Smooth muscle cell of the pulmonary artery (primary cell): Measurements from ENCODE around the gene GPX3. TPM values are rescaled to one million over a fixed set of nuclear protein-coding genes. Genes with fewer than 3 reads are reported as not detected.

Experiments used
- total RNA-seq: library from RNA; depleted of rRNA; stranded (reverse); fragments of >200 nt; gene quantifications from 2 replicates; pipeline ENCODE4 v1.2.3, GENCODE V29; 2014

GPX3 gene
- total RNA-seq: 29.7 and 56.0 TPM in 2 replicates

GRCh38 chr5:151020304-151021110 lies at the start of gene GPX3:
Gene GPX3, plus strand, starts transcription at chr5:151020591. Its CDS starts 64 bp downstream, at chr5:151020655.

Other genes with a start within 250 kb of the GPX3 start
- 105 and 131 TPM in 2 replicates for gene SMIM3, start 241.8 kb upstream of the GPX3 start, total RNA-seq
- 0.13 TPM in 1 of 2 replicates, not detected in the other for gene IRGM, start 174.1 kb upstream of the GPX3 start, total RNA-seq
- gene ZNF300, start 115.6 kb upstream of the GPX3 start, total RNA-seq: 3.3 and 3.9 TPM in 2 replicates
- 98.7 and 159 TPM in 2 replicates for gene TNIP1, start 60.4 kb downstream of the GPX3 start, total RNA-seq
- 390 and 433 TPM in 2 replicates for gene ANXA6, start 137.2 kb downstream of the GPX3 start, total RNA-seq
- 0.65 and 1.0 TPM in 2 replicates for gene CCDC69, start 203.5 kb downstream of the GPX3 start, total RNA-seq
- 30.6 and 38.9 TPM in 2 replicates for gene GM2A, start 232.6 kb downstream of the GPX3 start, total RNA-seq